ENCODE data around the gene RBM15.

Gene RBM15

DNA sequence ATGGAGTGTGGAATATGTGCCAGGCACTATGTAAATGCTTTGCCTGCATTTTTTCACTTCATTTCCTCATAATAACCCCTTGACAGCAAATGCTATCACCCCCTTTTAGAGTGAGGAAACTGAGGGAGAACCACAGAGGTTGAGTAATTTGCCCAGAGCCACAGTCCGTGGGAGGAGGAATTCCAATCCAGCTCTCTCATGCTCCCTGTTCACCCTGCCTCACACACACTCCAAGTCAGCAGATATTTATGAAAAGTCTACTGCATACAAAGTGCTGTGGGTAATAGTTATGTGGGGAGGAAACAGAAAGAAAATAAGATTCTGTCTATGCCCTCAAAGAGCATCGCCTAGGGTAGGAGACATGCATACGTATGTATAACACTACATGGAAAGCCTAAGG is 30.9 kb upstream of the RBM15 start:
- ATAC-seq = no peak
- no peak for TF ChIP-seq TCF4 (CRISPR knock-in tag; IDR thresholded peaks at IDR 0.05; ENCODE audit: borderline replicate concordance)
- no peak for TF ChIP-seq CSDC2 (CRISPR knock-in tag; IDR thresholded peaks at IDR 0.05)
- no peak for TF ChIP-seq ARNTL (CRISPR knock-in tag; IDR thresholded peaks at IDR 0.05; ENCODE audit: borderline replicate concordance, low read depth)
- no peak for TF ChIP-seq ESRRG (CRISPR knock-in tag; IDR thresholded peaks at IDR 0.05)
- no peak for TF ChIP-seq ZNF8 (CRISPR knock-in tag; IDR thresholded peaks at IDR 0.05)

- TF ChIP-seq ZNF8 (CRISPR knock-in tag; IDR thresholded peaks at IDR 0.05) (no peak), ESRRG (CRISPR knock-in tag; IDR thresholded peaks at IDR 0.05) (no peak), ISL1 (CRISPR knock-in tag; IDR thresholded peaks at IDR 0.05) (no peak)
- TF ChIP-seq, protein P1, sequence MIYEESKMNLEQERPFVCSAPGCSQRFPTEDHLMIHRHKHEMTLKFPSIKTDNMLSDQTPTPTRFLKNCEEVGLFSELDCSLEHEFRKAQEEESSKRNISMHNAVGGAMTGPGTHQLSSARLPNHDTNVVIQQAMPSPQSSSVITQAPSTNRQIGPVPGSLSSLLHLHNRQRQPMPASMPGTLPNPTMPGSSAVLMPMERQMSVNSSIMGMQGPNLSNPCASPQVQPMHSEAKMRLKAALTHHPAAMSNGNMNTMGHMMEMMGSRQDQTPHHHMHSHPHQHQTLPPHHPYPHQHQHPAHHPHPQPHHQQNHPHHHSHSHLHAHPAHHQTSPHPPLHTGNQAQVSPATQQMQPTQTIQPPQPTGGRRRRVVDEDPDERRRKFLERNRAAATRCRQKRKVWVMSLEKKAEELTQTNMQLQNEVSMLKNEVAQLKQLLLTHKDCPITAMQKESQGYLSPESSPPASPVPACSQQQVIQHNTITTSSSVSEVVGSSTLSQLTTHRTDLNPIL (CRISPR knock-in tag; IDR thresholded peaks at IDR 0.05; ENCODE audit: low read depth) = no peak
Measured at GRCh38 chr1:110309139-110309538, 30.0 kb upstream of the RBM15 start.

DNA sequence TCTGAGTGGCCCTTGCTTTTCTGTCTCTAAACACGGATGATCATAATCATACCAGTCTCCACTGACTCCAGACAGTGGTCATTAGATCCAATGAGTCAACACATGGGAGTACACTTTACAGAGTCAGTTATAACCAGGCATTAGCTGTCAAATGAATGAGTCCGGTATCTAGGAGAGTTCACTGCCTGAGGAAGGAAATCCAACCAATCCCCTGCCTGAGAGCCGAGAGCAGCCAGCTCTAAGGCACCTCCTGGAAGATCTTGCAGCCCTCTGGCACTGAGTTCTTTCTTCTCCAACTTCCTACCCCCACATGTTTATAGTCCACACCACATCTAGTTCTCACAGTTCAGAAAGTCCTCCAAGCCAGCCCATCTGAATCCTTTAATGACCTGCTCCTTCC is 29.4 kb upstream of the RBM15 start:
- ATAC-seq = peak; percentile 39; the same call in 2 of the 3 replicates
- TF ChIP-seq, protein P1 (CRISPR knock-in tag; IDR thresholded peaks at IDR 0.05; ENCODE audit: low read depth) = no peak
- TF ChIP-seq ARNTL (CRISPR knock-in tag; IDR thresholded peaks at IDR 0.05; ENCODE audit: borderline replicate concordance, low read depth) (no peak), PATZ1 (CRISPR knock-in tag; IDR thresholded peaks at IDR 0.05; ENCODE audit: borderline replicate concordance) (no peak)

More at GRCh38 chr1:110309139-110309538, 30.0 kb upstream of the RBM15 start:
- no peak for ATAC-seq

DNA sequence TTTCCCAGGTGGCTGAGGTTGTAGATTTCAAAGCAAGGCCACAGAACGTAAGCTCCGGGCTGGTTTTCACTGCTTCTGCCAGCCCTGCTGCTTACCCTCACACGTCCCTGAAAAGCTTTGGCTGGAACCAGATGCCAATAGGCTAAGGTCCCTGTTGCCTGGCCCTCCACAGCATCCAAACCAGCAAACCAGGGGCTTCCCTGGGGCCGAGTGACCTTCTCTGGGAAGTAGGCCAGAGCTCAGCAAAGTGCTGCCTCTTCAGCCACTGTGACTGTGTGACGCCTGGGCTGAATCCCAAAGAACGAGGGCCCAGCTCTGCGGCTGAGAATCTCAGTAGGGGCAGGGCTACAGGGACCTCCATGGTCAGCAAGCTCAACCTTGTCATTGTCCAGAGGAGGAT is 28.9 kb upstream of the RBM15 start:
- no peak for ATAC-seq
- TF ChIP-seq, protein P2, sequence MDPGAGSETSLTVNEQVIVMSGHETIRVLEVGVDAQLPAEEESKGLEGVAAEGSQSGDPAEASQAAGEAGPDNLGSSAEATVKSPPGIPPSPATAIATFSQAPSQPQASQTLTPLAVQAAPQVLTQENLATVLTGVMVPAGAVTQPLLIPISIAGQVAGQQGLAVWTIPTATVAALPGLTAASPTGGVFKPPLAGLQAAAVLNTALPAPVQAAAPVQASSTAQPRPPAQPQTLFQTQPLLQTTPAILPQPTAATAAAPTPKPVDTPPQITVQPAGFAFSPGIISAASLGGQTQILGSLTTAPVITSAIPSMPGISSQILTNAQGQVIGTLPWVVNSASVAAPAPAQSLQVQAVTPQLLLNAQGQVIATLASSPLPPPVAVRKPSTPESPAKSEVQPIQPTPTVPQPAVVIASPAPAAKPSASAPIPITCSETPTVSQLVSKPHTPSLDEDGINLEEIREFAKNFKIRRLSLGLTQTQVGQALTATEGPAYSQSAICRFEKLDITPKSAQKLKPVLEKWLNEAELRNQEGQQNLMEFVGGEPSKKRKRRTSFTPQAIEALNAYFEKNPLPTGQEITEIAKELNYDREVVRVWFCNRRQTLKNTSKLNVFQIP (CRISPR knock-in tag; IDR thresholded peaks at IDR 0.05; ENCODE audit: borderline replicate concordance, low read depth) = no peak
- TF ChIP-seq RARB (CRISPR knock-in tag; IDR thresholded peaks at IDR 0.05) (no peak), CSRNP3 (CRISPR knock-in tag; IDR thresholded peaks at IDR 0.05) (no peak)
- TF ChIP-seq, protein P1 (CRISPR knock-in tag; IDR thresholded peaks at IDR 0.05; ENCODE audit: low read depth) = no peak

DNA sequence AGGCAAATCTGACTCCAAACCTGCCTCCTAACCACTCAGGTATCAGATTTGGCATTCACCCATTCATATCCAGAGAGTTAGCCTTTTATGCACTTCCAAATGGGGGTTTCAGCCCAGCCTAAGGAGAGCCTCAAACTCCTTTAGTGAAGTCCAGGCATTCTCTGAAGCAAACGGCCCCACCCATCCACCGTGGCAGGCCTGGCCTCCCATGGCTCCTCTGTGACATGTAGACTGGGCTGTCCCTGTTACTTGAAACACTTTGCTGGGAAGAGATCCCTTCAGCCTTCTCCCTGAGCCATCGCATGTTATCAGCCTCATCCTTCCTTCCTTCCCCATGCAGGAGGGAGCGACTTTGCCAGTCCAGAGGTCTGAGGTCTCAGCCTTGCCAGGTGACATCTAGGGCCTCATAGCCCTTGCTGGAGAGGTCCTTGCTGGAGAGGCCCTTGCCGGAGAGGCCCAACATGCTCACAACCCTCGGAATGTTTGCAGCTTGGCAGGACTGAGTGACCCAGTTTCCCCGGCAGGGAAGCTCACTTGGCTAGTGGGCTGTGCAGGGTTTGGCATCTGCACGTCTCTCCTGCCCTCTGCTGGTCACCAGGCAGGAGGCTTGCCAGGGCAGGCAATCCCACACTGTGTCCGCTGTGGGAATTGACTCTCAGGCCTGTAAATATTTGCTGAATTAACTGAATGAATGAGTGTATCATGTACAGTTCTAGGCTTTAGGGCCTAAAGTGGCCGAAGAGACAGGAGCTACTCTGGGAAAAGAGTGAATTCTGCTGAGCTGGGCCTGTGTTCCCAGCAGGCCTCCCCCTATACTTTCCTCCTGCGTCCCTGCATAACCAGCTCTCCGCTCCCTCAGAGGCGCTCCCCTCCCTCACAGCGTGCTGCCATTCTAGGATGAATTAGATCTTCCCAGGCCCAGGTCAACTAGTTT is 26.7 kb upstream of the RBM15 start:
- peak; percentile 99 for ATAC-seq
- TF ChIP-seq CSDC2 (CRISPR knock-in tag; IDR thresholded peaks at IDR 0.05) = no peak
- TF ChIP-seq SNAI2 (CRISPR knock-in tag; IDR thresholded peaks at IDR 0.05) = no peak

- ATAC-seq = no peak
- no peak for TF ChIP-seq OSR1 (CRISPR knock-in tag; IDR thresholded peaks at IDR 0.05)
- no peak for TF ChIP-seq SNAI2 (CRISPR knock-in tag; IDR thresholded peaks at IDR 0.05)
- no peak for TF ChIP-seq CSDC2 (CRISPR knock-in tag; IDR thresholded peaks at IDR 0.05)
- TF ChIP-seq, protein P3, sequence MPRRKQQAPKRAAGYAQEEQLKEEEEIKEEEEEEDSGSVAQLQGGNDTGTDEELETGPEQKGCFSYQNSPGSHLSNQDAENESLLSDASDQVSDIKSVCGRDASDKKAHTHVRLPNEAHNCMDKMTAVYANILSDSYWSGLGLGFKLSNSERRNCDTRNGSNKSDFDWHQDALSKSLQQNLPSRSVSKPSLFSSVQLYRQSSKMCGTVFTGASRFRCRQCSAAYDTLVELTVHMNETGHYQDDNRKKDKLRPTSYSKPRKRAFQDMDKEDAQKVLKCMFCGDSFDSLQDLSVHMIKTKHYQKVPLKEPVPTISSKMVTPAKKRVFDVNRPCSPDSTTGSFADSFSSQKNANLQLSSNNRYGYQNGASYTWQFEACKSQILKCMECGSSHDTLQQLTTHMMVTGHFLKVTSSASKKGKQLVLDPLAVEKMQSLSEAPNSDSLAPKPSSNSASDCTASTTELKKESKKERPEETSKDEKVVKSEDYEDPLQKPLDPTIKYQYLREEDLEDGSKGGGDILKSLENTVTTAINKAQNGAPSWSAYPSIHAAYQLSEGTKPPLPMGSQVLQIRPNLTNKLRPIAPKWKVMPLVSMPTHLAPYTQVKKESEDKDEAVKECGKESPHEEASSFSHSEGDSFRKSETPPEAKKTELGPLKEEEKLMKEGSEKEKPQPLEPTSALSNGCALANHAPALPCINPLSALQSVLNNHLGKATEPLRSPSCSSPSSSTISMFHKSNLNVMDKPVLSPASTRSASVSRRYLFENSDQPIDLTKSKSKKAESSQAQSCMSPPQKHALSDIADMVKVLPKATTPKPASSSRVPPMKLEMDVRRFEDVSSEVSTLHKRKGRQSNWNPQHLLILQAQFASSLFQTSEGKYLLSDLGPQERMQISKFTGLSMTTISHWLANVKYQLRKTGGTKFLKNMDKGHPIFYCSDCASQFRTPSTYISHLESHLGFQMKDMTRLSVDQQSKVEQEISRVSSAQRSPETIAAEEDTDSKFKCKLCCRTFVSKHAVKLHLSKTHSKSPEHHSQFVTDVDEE (CRISPR knock-in tag; IDR thresholded peaks at IDR 0.05) = no peak
- TF ChIP-seq, protein P1 (CRISPR knock-in tag; IDR thresholded peaks at IDR 0.05; ENCODE audit: low read depth) = no peak
- TF ChIP-seq ARNTL (CRISPR knock-in tag; IDR thresholded peaks at IDR 0.05; ENCODE audit: borderline replicate concordance, low read depth) = no peak
- TF ChIP-seq BACH2 (CRISPR knock-in tag; IDR thresholded peaks at IDR 0.05; ENCODE audit: borderline replicate concordance) = no peak
- TF ChIP-seq ZC3H10 (CRISPR knock-in tag; IDR thresholded peaks at IDR 0.05) = no peak
- TF ChIP-seq ZNF8 (CRISPR knock-in tag; IDR thresholded peaks at IDR 0.05) = no peak
Measured at GRCh38 chr1:110316735-110317134, 22.4 kb upstream of the RBM15 start.

Data from SK-N-SH treated with all-trans-retinoic acid at 6 μM for 48 hours (cell line).